Fibroblast of pulmonary artery (primary cell): ENCODE data around the gene ASXL2.
"Not testable (repeated sequence)": the region's sequence is repeated elsewhere in the genome, so short reads cannot be mapped to it uniquely, and the experiment has no call there.

Source experiments
- DNase-seq: peaks from one replicate; pipeline ENCODE4 v3.0.0-alpha.2; 2010; ENCODE audit warnings: low read depth
- H3K4me3 ChIP-seq: replicated peaks from 2 replicates; pipeline ENCODE4 v1.5.1; 2011; ENCODE audit warnings: low read depth, mild to moderate bottlenecking, control low read depth, low read length, moderate library complexity
- CTCF ChIP-seq: IDR thresholded peaks from 2 replicates; pipeline ENCODE4 v1.5.1; 2011; ENCODE audit warnings: mild to moderate bottlenecking, control low read depth, low read length, inconsistent platforms; ENCODE audit errors: missing control alignments

Gene ASXL2

GRCh38 chr2:25838152-25838756 lies 40.0 kb downstream of the ASXL2 start:
- no peak overlapping the region for H3K4me3 ChIP-seq
- DNase-seq = no peak
- TF ChIP-seq CTCF = no peak

GRCh38 chr2:25835906-25836305 lies 42.4 kb downstream of the ASXL2 start:
- H3K4me3 ChIP-seq = no peak overlapping the region
- no peak for TF ChIP-seq CTCF
- DNase-seq = no peak

GRCh38 chr2:25833566-25833965 lies 44.7 kb downstream of the ASXL2 start:
- no peak for DNase-seq
- TF ChIP-seq CTCF = no peak

GRCh38 chr2:25832897-25833296 lies 45.4 kb downstream of the ASXL2 start:
- no peak for DNase-seq
- no peak for TF ChIP-seq CTCF
- no peak overlapping the region for H3K4me3 ChIP-seq

More at GRCh38 chr2:25833566-25833965, 44.7 kb downstream of the ASXL2 start:
- no peak overlapping the region for H3K4me3 ChIP-seq

GRCh38 chr2:25831746-25832449 lies 46.4 kb downstream of the ASXL2 start:
- H3K4me3 ChIP-seq = no peak overlapping the region
- no peak for DNase-seq
- no peak for TF ChIP-seq CTCF

- no peak for DNase-seq
- TF ChIP-seq CTCF = no peak
- no peak overlapping the region for H3K4me3 ChIP-seq
Measured at GRCh38 chr2:25829828-25830227, 48.5 kb downstream of the ASXL2 start.

- DNase-seq = peak; percentile 19
- H3K4me3 ChIP-seq = no peak overlapping the region
- no peak for TF ChIP-seq CTCF
Measured at GRCh38 chr2:25829377-25829704, 48.9 kb downstream of the ASXL2 start.

- H3K4me3 ChIP-seq, DNase-seq: not testable (repeated sequence)
Measured at GRCh38 chr2:25828532-25829376, 49.5 kb downstream of the ASXL2 start.
